ENCODE results near the gene SPATA2.
"Not testable (repeated sequence)": the region's sequence is repeated elsewhere in the genome, so short reads cannot be mapped to it uniquely, and the experiment has no call there.

The SPATA2 gene, protein sequence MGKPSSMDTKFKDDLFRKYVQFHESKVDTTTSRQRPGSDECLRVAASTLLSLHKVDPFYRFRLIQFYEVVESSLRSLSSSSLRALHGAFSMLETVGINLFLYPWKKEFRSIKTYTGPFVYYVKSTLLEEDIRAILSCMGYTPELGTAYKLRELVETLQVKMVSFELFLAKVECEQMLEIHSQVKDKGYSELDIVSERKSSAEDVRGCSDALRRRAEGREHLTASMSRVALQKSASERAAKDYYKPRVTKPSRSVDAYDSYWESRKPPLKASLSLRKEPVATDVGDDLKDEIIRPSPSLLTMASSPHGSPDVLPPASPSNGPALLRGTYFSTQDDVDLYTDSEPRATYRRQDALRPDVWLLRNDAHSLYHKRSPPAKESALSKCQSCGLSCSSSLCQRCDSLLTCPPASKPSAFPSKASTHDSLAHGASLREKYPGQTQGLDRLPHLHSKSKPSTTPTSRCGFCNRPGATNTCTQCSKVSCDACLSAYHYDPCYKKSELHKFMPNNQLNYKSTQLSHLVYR

GRCh38 chr20:49915380-49916145, at the start of gene SPATA2:
Gene SPATA2 (minus strand): TSS chr20:49915529. CDS start chr20:49908490, 7,039 bp downstream.
- DNase-seq: peak; percentile 95

DNA sequence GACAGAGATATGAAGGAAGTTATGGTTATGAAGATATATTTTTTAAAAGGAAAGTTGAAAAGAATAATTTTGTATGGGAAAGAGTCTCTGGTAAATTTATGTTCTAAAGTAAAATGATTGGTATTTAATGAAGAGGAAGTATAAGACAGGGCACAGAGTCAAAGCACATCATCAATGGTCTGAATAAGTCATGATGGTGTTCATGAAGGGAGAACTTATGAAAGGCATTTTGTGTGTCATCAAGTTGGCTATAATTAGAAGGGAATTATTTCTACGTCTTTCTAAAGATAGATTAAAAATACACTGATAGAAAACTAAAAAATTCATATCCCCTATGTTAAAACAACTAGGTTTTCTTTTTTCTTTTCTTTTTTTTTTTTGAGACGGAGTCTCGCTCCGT, 46.1 kb upstream of the SPATA2 start:
- no peak for DNase-seq

DNA sequence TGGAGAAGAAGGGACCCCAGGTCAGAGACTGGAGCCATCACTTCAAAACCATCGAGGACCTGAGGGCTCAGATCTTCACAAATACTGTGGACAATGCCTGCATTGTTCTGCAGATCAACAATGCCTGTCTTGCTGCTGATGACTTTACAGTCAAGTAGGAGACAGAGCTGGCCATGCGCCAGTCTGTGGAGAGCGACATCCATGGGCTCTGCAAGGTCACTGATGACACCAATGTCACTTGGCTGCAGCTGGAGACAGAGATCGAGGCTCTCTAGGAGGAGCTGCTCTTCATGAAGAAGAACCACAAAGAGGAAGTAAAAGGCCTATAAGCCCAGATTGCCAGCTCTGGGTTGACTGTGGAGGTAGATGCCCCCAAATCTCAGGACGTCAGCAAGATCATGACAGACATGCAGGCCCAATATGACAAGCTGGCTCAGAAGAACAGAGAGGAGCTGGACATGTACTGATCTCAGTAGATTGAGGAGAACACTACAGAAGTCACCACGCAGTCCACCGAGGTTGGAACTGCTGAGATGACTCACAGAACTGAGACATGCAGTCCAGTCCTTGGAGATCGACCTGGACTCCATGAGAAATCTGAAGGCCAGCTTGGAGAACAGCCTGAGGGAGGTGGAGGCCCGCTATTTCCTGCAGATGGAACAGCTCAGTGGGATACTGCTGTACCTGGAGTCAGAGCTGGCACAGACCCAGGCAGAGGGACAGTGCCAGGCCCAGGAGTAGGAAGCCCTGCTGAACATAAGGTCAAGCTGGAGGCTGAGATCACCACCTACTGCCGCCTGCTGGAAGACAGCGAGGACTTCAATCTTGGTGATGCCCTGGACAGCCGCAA, 42.0 kb upstream of the SPATA2 start:
- DNase-seq: peak; percentile 16

GRCh38 chr20:49956689-49957088, 41.4 kb upstream of the SPATA2 start:
- DNase-seq: no peak

DNA sequence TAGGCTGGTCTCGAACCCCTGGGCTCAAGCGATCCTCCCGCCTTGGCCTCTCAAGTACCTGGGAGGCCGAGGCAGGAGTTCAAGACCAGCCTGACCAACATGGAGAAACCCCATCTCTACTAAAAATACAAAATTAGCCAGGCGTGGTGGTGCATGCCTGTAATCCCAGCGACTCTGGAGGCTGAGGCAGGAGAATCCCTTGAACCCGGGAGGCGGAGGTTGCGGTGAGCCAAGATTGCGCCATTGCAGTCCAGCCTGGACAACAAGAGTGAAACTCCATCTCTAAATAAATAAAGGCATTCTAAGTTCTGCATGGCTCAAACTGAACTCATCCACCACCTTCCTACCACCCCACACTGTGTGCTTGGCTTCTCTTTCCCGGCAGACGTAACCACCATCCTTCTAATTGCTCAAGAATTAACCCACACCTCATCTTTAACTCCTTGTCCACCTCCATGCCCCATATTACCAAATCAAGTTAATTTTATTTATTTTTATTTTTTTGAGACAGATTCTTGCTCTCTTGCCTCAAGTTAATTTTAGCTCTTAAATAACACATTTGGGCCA, 40.6 kb upstream of the SPATA2 start:
- not testable (repeated sequence) for DNase-seq

DNA sequence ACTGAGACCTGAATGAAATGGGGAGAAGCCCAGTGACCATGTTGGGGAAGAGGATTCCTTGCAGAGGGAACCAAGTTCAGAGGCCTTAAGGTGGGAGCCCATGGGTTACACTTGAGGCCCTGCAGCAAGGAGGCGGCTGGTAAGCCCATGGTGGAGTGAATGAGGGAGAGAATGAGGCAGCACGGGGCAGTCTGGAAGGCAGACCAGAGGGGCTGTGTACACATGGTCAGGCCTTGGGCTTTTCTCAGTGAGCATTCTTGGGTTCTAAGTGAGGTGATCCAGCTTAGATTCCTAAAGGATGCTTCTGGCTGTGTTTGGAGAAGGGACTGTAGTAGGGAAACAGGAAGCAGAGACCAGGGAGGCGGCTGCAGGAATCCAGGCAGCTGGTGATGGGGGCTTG, 39.8 kb upstream of the SPATA2 start:
- no peak for DNase-seq

DNA sequence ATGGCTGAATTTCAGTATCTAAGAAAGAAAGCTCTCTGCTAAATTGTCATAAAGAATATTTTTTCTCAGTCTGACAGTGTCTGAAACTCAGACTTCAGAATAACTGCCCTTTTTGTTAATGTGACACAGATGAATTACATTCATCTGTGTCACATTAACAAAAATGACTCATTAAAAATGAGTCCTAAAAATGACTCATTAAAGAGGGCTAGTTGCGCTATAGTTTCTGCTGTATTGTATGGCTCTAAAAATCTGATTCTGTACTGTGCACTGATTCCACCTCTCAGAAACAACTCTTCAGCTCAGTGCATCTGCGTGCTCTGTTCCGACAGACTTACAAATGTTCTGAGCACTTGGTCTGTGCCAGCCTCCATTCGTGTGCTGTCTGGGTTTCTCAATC, 35.8 kb upstream of the SPATA2 start:
- no peak for DNase-seq

GRCh38 chr20:49948809-49949507, 33.6 kb upstream of the SPATA2 start:
- no peak for DNase-seq

DNA sequence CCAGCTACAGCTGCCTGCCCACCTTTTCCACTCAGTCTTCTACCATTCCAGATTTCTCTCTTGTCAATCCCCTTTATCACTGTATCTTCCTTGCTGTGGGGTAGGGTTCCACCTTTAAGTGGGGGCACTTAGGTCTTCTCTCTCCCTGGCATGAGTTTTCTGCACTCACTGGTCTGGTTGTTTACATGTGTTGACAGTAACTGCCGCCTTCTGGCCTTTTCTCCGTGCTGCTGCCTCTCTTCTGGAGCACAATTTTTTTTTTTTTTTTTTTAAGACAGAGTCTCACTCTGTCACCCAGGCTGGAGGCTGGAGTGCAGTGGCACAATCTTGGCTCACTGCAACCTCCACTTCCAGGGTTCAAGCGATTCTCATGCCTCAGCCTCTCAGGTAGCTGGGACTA, 32.8 kb upstream of the SPATA2 start:
- DNase-seq: no peak

DNA sequence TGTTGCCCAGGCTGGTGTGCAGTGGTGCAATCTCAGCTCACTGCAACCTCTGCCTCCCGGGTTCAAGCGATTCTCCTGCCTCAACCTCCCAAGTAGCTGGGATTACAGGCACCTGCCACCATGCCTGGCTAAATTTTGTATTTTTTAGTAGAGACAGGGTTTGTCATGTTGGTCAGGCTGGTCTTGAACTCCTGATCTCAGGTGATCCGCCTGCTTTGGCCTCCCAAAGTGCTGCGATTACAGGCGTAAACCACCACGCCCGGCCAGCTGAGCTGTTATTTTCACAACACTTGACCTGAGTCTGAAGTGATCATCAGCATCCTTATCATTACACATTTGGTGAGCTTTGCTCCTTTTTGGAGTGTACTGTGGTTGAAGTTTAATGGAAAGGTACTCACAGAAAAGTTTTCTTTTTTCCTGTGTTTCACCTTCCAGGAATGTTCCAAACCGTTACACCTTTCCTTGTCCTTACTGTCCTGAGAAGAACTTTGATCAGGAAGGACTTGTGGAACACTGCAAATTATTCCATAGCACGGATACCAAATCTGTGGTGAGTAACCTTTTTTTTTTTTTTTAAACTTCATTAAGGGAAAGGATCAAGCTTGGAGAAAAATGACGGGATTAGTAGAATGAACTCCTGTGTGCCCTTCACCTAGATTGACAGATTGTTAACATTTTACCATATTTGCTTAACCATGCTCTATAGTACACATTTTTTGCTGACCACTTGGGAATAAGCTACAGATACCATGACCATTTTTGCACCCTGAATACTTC, 30.6 kb upstream of the SPATA2 start:
- no peak for DNase-seq

GRCh38 chr20:49945306-49945700, 30.0 kb upstream of the SPATA2 start:
- DNase-seq: no peak

DNA sequence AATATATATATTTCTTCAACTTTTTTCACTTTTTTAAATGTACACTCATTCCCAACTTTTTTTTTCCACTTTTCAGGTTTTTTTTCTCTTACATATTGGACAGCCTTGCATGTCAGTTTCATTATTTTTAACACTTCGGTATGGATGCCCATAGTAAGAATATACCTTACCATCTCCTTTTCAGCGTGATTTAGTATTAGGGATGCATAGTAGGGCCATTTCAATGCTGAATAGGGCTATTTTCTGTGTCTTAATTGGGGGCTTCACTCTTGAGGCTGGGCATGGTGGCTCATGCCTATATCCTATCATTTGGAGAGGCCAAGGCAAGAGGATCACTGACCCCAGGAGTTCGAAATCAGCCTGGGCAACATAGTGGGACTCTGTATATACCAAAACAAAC, 27.6 kb upstream of the SPATA2 start:
- no peak for DNase-seq

GRCh38 chr20:49942303-49942702, 27.0 kb upstream of the SPATA2 start:
- no peak for DNase-seq

- DNase-seq: no peak
These were observed 26.1 kb upstream of the SPATA2 start for GRCh38 chr20:49941456-49941855.

- DNase-seq: no peak
These were observed 23.1 kb upstream of the SPATA2 start for GRCh38 chr20:49938173-49939163.

GRCh38 chr20:49937027-49937929, 21.9 kb upstream of the SPATA2 start:
- peak; percentile 31 for DNase-seq

DNA sequence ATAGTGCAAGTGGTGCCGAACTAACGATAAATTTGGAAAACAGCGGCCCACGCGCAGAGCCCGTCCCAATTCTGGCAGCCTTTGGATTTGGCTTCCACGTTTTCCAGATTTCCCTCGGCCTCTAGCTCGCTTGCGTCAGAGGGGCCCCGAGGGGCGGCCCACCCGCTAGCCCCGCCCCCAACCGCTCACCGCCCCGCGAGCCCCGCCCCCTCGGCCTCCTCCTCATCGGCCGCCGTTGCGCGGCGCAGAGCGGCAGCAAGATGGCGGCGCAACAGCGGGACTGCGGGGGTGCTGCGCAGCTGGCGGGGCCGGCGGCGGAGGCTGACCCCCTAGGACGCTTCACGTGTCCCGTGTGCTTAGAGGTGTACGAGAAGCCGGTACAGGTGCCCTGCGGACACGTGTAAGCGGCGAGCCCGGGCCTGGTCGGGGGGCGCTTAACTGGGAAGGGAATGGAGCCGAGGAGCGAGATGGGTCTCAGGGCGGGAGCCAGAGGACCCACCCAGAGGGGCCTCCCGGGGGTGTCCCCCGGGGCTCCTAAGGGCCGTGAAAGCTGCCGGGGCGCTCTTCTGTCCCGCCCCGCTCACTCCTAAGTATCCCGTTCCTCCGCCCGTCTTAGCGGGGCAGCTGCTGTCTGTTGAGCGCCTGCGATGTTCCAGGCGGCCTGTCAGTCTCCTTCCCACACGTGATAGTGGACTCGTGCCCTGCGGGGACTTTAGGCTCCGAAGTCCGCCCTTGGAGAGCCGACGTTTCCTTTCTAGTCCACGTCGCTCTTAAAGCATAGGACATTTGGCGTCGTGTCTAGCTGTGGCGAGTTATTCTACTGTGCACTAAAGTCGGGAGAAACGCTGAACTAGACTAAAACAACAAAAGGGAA, 21.1 kb upstream of the SPATA2 start, which contains the start of gene RNF114:
Gene RNF114 (plus strand): TSS at position 245 of the 874 bp plus-strand sequence. CDS start 16 bp downstream, at position 261.
- peak; percentile 89 for DNase-seq

DNA sequence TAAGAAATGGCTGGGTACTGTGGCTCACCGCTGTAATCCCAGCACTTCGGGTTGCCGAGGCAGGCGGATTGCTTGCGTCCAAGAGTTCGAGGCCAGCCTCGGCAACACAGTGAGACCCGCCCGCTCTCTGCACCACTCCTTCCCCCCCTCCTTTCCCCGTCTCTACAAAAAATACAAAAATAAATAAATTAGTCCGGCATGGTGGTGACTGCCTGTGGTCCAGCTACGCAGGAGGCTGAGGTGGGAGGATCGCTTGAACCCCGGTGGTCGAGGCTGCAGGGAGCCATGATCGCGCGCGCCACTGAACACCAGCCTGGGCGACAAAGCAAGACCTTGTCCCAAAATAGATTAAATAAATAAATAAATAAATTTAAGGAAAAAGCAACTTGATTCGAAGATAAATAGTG, 20.4 kb upstream of the SPATA2 start:
- DNase-seq: no peak
